A549 (cell line): ENCODE measurements around the gene HAND2. TPM values are rescaled to one million over a fixed set of nuclear protein-coding genes. Genes with fewer than 3 reads are reported as not detected.

Source experiments
- ATAC-seq, 2 experiments: fragments of 200-7000 bp in 1 of 2; fragments of >200 bp in 1 of 2; cut with Nextera tagmentation in 1 of 2; cut with Tn5 transposase in 1 of 2; 3 replicates each; pipeline versions ENCODE4 v1.8.0 to v1.9.1; 2018 to 2020; ENCODE audit warnings: mild to moderate bottlenecking in 1 of 2, moderate library complexity in 1 of 2
- CTCF ChIA-PET: fragments of 300-600 bp; sonication (Branson Sonifier 250); formaldehyde crosslinking; extraction: SDS; loops from one replicate; lab custom pipeline; 2021; ENCODE audit warnings: antibody characterized with exemption, inconsistent platforms; lab: Yijun Ruan, JAX
- POLR2A ChIA-PET: fragments of 350-600 bp; formaldehyde crosslinking; extraction: SDS; loops from one replicate; lab custom pipeline; 2021; ENCODE audit warnings: antibody characterized with exemption, inconsistent platforms; lab: Yijun Ruan, JAX
- DNase-seq, 2 experiments: peaks; one replicate each; pipeline versions ENCODE4 v3.0.0 to v3.0.0-alpha.2; 2011 to 2016; ENCODE audit warnings: low read depth in 1 of 2, low spot score in 1 of 2
- FAIRE-seq: peaks from 2 replicates; lab custom pipeline; 2011; peaks lifted over from hg19 to GRCh38; lab: Jason Lieb, UNC
- H3K27ac ChIP-seq, 2 experiments: fragments of >200 bp; sonication (Bioruptor Twin); formaldehyde crosslinking; 3 replicates each; pipeline ENCODE4 v1.5.1; 2016 to 2017
- H3K4me1 ChIP-seq: fragments of >200 bp; sonication (Bioruptor Twin); formaldehyde crosslinking; 3 replicates; pipeline ENCODE4 v1.6.1; 2016
- H3K4me2 ChIP-seq: fragments of >200 bp; sonication (Bioruptor Twin); formaldehyde crosslinking; 3 replicates; pipeline ENCODE4 v1.6.1; 2016
- H3K4me3 ChIP-seq: fragments of >200 bp; sonication (Bioruptor Twin); formaldehyde crosslinking; 3 replicates; pipeline ENCODE4 v1.5.1; 2016
- H3K9me3 ChIP-seq: fragments of >200 bp; sonication (Bioruptor Twin); formaldehyde crosslinking; 3 replicates; pipeline ENCODE4 v1.6.1; 2016
- FOXS1 ChIP-seq: fragments of 250-450 bp; sonication (Bioruptor Pico); IDR thresholded peaks from 2 replicates; pipeline ENCODE4 v1.5.0; 2020; ENCODE audit warnings: mild to moderate bottlenecking, moderate library complexity
- HDAC2 ChIP-seq: fragments of 200-600 bp; sonication (generic); IDR thresholded peaks from 2 replicates; pipeline ENCODE4 v1.6.1; 2016
- HOXB13 ChIP-seq: fragments of 250-450 bp; sonication (Bioruptor Pico); IDR thresholded peaks from 2 replicates; pipeline ENCODE4 v1.5.0; 2020; ENCODE audit warnings: low read depth, mild to moderate bottlenecking, moderate library complexity
- NFE2L2 ChIP-seq: fragments of 150-350 bp; conservative IDR thresholded peaks from 2 replicates; pipeline ENCODE4 v1.6.1; 2014; ENCODE audit warnings: low read length
- PHF8 ChIP-seq: fragments of 200-600 bp; sonication (generic); IDR thresholded peaks from 2 replicates; pipeline ENCODE4 v1.6.1; 2016; ENCODE audit warnings: low read depth, mild to moderate bottlenecking, antibody characterized with exemption, moderate library complexity, borderline replicate concordance
- POLR2A ChIP-seq: IDR thresholded peaks from 2 replicates; pipeline ENCODE4 v1.6.1; 2012; ENCODE audit warnings: mild to moderate bottlenecking, low read length
- POLR2AphosphoS2 ChIP-seq: conservative IDR thresholded peaks from 2 replicates; pipeline ENCODE4 v1.6.1; 2012; ENCODE audit warnings: low read length, improper control_type of control experiment, inconsistent platforms
- RCOR1 ChIP-seq: fragments of 150-350 bp; IDR thresholded peaks from 2 replicates; pipeline ENCODE4 v1.6.1; 2014; ENCODE audit warnings: antibody characterized with exemption, low read length, low read depth
- SMC3 ChIP-seq: fragments of >200 bp; sonication (Bioruptor Twin); formaldehyde crosslinking; IDR thresholded peaks from 3 replicates; pipeline ENCODE4 v1.6.1; 2018; ENCODE audit warnings: inconsistent platforms
- SREBF2 ChIP-seq: fragments of 450-650 bp; IDR thresholded peaks from 2 replicates; pipeline ENCODE4 v1.6.1; 2014; ENCODE audit warnings: mild to moderate bottlenecking, moderate library complexity
- ZC3H11A ChIP-seq: fragments of 450-650 bp; IDR thresholded peaks from 2 replicates; pipeline ENCODE4 v1.6.1; 2014; ENCODE audit warnings: antibody characterized with exemption, mild to moderate bottlenecking
- WGBS: methylation state at CpG from one replicate; pipeline ENCODE4 v1.1.6; 2017; ENCODE audit errors: missing lambda C conversion rate; 5-methylcytosine and 5-hydroxymethylcytosine counted together
- polyA plus RNA-seq, 4 experiments: library from polyadenylated mRNA; depleted of rRNA in 3 of 4; stranded (reverse); fragments of >200 nt; fragmentation: RNase III in 1 of 4; extraction: RNeasy Plus Mini Kit Qiagen cat#74134 plus additional on column Dnase treatment in 1 of 4; gene quantifications; 2 replicates in 3 of 4; 3 replicates in 1 of 4; pipeline ENCODE4 v1.2.3, GENCODE V29; 2011 to 2017
- TF ChIP-seq, protein P1 (sequence below): fragments of 200-600 bp; sonication (generic); IDR thresholded peaks from 2 replicates; pipeline ENCODE4 v1.6.1; 2016; ENCODE audit warnings: antibody characterized with exemption, mild to moderate bottlenecking, moderate library complexity
- TF ChIP-seq, protein P2 (sequence below): IDR thresholded peaks from 2 replicates; pipeline ENCODE4 v1.6.1; 2012; ENCODE audit warnings: low read depth, borderline replicate concordance
- TF ChIP-seq, protein P3 (sequence below): fragments of >200 bp; sonication (Bioruptor Twin); formaldehyde crosslinking; IDR thresholded peaks from 2 replicates; pipeline ENCODE4 v1.6.1; 2016
- TF ChIP-seq, protein P4 (sequence below): fragments of 450-650 bp; IDR thresholded peaks from 2 replicates; pipeline ENCODE4 v1.6.1; 2014; ENCODE audit warnings: antibody characterized with exemption
- TF ChIP-seq, protein P5 (sequence below): fragments of 250-450 bp; sonication (Bioruptor Pico); IDR thresholded peaks from 2 replicates; pipeline ENCODE4 v1.5.0; 2021; ENCODE audit warnings: mild to moderate bottlenecking, moderate library complexity, borderline replicate concordance

Gene HAND2
- polyA plus RNA-seq, 2 of the 4 experiments (the other 2 are of a cell fraction): 0.44 to 0.63 TPM

DNA sequence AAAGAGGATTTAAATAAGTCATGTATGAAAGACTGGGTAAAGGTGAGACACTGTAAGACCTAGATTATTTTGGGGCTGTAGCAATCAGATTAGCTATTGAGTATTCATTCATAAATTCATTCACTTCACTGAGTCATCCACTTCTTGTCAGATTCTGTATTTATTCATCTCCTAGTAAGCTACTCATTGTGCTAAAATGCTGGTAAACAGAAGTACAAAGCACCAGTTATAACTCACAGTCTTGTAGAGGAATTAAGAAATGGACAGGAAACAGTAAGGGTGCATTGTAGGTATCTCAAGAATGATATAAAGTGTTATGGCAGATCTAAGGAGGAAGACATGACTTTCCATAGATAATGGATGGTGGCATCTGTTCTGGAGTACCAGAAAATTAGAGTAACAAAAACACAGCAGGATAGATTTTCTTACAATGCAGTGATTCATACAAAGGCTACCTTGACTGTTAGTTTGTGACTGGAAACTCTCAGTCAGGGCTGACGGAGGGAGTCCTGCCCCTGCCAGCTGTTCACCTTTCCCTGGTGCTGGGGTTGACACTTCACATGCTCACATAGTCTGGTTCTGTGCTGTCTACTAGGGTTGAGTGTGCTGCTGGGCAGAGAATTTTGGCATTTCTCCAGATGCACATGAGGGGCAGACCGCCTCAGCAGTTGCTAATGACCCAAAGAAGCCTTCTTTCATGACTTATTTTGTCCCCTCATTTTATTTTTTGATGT, 26.5 kb upstream of the HAND2 start:
- Histone ChIP-seq H3K27ac (no peak overlapping the region), H3K9me3 (no peaks in the 10 kb centered on the region), H3K4me3 (no peak overlapping the region), H3K4me2 (no peak overlapping the region), H3K4me1 (no peaks in the 10 kb centered on the region)
- no peak for ATAC-seq
- FAIRE-seq: no peak
- POLR2A ChIA-PET: no interaction called here
- CTCF ChIA-PET: no interaction called here
- 38% methylated on average over 2 of the region's 2 CpGs for WGBS
- no peak for DNase-seq
- no peak for TF ChIP-seq SREBF2
- TF ChIP-seq HOXB13 (CRISPR knock-in tag): no peak
- TF ChIP-seq NFE2L2: no peak
- TF ChIP-seq ZC3H11A: no peak
- no peak for TF ChIP-seq SMC3
- no peak for TF ChIP-seq POLR2AphosphoS2
- no peak for TF ChIP-seq RCOR1
- no peak for TF ChIP-seq FOXS1
- TF ChIP-seq, protein P1, sequence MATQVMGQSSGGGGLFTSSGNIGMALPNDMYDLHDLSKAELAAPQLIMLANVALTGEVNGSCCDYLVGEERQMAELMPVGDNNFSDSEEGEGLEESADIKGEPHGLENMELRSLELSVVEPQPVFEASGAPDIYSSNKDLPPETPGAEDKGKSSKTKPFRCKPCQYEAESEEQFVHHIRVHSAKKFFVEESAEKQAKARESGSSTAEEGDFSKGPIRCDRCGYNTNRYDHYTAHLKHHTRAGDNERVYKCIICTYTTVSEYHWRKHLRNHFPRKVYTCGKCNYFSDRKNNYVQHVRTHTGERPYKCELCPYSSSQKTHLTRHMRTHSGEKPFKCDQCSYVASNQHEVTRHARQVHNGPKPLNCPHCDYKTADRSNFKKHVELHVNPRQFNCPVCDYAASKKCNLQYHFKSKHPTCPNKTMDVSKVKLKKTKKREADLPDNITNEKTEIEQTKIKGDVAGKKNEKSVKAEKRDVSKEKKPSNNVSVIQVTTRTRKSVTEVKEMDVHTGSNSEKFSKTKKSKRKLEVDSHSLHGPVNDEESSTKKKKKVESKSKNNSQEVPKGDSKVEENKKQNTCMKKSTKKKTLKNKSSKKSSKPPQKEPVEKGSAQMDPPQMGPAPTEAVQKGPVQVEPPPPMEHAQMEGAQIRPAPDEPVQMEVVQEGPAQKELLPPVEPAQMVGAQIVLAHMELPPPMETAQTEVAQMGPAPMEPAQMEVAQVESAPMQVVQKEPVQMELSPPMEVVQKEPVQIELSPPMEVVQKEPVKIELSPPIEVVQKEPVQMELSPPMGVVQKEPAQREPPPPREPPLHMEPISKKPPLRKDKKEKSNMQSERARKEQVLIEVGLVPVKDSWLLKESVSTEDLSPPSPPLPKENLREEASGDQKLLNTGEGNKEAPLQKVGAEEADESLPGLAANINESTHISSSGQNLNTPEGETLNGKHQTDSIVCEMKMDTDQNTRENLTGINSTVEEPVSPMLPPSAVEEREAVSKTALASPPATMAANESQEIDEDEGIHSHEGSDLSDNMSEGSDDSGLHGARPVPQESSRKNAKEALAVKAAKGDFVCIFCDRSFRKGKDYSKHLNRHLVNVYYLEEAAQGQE: no peak
- TF ChIP-seq, protein P2, sequence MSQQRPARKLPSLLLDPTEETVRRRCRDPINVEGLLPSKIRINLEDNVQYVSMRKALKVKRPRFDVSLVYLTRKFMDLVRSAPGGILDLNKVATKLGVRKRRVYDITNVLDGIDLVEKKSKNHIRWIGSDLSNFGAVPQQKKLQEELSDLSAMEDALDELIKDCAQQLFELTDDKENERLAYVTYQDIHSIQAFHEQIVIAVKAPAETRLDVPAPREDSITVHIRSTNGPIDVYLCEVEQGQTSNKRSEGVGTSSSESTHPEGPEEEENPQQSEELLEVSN: no peak
- TF ChIP-seq, protein P3, sequence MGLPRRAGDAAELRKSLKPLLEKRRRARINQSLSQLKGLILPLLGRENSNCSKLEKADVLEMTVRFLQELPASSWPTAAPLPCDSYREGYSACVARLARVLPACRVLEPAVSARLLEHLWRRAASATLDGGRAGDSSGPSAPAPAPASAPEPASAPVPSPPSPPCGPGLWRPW: no peak
- TF ChIP-seq, protein P4, sequence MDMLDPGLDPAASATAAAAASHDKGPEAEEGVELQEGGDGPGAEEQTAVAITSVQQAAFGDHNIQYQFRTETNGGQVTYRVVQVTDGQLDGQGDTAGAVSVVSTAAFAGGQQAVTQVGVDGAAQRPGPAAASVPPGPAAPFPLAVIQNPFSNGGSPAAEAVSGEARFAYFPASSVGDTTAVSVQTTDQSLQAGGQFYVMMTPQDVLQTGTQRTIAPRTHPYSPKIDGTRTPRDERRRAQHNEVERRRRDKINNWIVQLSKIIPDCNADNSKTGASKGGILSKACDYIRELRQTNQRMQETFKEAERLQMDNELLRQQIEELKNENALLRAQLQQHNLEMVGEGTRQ: no peak
- no peak for TF ChIP-seq PHF8

DNA sequence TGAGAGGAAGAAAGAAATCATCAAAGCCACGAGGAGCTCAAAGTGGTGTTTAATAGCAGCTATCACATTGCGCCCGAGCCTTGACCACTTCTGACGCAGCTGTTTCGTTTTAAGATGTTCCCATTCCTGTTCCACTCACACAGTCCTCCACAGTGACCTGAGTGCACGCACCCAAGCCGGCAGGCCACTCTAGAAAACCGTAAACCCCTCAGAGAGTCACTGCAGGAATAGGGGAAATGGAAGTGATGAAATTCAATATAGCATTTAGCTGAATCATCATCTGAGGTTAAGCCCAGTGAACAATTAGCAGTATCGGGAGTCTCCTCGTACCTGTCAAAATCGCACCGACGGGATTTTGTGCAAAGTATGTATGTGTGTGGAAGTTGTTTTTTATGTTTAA, 17.9 kb upstream of the HAND2 start:
- FAIRE-seq: no peak
- Histone ChIP-seq H3K4me3 (no peak overlapping the region), H3K4me2 (no peak overlapping the region), H3K27ac (no peak overlapping the region), H3K4me1 (no peaks in the 10 kb centered on the region), H3K9me3 (no peaks in the 10 kb centered on the region)
- CTCF ChIA-PET: interaction anchor here (1.6 kb wide), 1 partner anchor 12 kb away, joined by 3 read pairs; no protein-coding TSS in a partner anchor
- POLR2A ChIA-PET: no interaction called here
- DNase-seq: no peak
- 57% methylated on average over 13 of the region's 13 CpGs for WGBS
- no peak for ATAC-seq
- no peak for TF ChIP-seq HDAC2
- no peak for TF ChIP-seq PHF8
- no peak for TF ChIP-seq POLR2A
- TF ChIP-seq, protein P5, sequence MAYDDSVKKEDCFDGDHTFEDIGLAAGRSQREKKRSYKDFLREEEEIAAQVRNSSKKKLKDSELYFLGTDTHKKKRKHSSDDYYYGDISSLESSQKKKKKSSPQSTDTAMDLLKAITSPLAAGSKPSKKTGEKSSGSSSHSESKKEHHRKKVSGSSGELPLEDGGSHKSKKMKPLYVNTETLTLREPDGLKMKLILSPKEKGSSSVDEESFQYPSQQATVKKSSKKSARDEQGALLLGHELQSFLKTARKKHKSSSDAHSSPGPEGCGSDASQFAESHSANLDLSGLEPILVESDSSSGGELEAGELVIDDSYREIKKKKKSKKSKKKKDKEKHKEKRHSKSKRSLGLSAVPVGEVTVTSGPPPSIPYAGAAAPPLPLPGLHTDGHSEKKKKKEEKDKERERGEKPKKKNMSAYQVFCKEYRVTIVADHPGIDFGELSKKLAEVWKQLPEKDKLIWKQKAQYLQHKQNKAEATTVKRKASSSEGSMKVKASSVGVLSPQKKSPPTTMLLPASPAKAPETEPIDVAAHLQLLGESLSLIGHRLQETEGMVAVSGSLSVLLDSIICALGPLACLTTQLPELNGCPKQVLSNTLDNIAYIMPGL (CRISPR knock-in tag): no peak
